NCI-H2196 (cell line): Measurements from ENCODE around the gene OTOS.

Experiments
- DNase-seq: peaks from one replicate; lab custom pipeline; 2025; ENCODE audit not compliant: unreplicated experiment; lab: John Stamatoyannopoulos, UW

OTOS gene

DNA sequence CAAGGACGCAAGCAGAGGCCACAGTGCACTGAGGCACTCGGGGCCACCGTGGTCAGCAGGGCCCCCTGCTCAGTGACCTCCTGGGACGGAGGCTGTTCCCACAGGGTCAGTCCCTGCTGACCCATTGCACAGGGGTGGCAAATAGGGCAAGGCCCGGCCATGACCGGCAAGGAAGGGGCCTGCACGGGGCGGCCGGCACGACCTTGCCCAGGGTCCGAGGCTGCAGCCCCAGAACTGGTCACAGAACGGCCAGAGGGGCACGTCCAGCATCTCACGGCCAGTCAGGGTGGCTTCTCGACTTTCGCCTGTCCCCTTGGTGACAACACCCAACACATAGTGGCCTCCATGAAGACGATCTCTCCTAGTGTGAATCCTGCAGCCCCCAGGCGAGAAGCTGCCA lies 27.6 kb upstream of the OTOS start:
- no peak for DNase-seq

DNA sequence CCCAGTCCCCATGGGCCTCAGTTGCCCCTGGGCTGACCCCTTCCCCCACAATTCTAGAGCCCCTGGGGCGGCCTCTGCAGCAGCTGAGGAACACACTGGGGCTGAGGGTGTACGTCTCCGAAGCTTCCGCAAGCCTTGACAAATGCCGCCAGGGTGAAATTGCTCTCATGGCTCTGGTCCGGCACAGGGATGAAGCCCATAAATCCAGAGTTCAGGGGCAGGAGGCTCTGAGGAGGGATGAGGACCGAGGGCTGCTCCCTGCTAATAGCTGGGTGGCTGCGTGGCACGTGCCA lies 27.1 kb upstream of the OTOS start:
- DNase-seq: no peak

DNA sequence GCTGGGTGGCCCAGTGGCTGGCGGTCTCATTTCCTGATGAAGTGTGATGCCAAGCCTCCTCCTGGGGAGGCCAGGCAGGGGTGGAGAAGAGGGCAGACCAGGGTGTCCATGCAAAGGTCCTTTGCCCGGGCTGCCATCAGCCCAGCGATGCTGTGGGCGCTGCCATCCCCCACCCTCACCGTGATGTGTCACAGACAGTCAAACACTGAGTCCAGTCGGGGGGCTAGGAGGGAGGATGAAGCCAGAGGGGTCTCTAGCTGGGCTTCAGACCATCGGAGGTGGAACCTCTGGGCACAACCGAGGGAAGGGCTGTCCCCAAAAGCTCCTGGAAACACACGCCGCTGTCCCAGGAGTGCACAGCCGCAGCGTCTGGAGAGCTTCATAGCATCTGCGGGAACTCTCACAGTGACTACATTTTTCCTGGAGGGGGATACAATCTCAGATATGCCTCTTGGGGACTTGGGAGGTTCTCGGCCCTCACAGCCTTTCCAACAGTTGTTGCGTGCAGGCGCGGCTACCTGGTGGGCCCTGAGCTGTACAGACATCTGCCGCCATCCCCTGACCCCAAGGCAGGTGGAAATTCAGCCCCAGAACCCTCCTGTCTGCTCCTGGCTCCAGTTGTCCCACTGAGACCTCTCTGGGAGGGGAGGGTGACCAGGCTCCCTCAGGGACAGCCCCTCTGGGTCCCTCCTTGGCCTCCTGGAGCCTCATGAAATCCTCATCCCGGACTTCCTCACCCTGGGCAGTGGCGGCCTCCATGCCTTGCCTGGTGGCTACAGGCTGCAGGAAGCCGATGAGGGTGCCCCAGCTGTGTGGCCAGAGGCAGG lies 26.5 kb upstream of the OTOS start:
- no peak for DNase-seq

DNA sequence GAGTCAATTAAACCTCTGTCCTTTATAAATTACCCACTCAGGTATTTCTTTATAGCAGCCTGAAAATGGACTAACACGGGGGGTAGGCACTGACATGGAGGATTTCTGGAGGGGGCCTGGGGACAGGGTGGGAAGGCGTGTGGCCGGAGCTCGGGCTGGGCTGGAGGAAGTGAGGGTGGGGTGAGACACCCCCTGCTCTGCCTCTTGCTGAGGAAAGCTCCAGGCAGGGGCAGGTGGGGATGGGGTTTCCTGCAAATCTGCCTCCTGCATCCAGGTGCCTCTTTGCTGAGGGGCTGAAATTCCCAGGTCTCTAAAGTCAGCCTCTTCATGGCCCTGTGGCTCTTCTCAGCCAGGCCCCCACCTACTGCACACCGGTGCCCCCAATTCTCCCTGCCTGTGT lies 25.7 kb upstream of the OTOS start:
- DNase-seq: no peak

DNA sequence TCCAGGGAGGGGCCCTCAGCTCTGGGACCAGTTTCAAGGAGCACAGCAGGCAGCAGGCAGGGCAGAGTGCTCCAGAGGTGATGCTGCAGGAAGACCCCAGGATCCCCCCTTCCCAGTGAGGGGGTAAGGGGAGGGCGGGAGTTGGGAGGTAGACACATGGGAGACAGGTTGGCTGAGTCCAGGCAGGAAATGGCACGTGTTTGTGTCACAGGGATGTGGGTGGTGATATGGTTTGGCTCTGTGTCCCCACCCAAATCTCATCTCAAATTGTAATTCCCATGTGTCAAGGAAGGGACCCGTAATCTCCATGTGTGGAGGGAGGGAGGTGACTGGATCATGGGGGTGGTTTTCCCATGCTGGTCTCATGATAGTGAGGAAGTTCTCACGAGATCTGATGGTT lies 25.2 kb upstream of the OTOS start:
- no peak for DNase-seq

DNA sequence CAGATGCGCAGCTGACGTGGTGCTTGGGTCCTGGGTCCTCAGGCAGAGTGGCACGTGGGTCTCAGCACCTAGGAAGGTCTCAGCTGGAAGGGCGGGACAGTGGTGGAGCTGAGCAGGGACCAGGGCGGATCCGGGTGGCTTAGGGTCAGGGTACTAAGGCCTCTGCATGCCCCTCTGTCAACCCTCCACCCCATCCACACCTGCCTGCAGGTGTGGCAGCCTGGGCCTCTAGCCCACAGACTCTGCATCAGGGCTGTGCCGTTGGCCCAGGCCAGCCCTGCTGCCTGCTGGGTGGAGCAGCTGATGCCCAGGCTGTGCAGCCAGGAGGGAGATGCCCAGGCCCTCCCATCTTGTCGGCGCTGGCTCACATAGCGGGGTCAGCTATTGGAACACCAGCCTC lies 24.6 kb upstream of the OTOS start:
- DNase-seq: no peak

DNA sequence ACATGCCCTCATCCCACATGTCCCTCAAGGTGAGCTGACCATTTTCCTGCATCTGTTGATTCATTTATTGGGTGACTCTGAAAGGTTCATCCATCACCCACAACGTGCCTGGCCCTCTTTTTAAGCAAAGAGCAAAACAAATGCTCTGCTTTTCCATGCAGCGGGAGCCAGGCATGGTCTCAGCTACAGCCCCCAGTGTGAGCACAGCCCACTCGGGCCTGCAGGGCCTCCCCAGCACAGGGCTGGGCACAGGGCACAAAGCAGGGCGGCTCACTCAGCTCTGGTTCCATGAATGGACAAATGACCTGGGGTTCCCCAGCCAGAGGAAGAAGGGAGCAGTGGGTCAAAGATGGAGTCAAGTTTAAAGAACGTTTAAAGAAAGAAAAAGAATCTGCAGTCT lies 24.1 kb upstream of the OTOS start:
- DNase-seq: no peak

DNA sequence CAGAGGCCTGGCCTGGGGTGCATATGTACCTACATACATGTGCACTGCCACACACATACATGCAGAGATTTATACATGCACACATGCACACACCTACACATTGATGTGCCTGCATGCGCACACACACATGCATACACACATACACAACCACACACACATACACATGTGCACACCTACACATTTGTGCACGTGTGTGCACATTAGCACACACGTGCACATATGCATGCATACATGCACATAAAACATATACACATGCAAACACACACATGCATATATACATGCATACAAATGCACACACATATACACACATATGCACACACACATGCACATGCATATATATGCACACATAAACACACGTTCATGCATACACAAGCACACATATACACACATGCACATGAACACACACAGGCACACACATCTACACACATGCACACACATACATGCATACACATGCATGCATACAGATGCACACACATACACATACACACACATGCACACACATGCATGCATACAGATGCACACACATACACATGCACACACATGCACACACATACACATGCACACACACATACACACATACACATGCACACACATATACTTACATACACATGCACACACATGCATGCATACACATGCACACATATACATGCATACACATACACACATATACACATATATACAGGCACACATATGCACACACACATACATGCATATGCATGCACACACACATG lies 23.6 kb upstream of the OTOS start:
- no peak for DNase-seq

DNA sequence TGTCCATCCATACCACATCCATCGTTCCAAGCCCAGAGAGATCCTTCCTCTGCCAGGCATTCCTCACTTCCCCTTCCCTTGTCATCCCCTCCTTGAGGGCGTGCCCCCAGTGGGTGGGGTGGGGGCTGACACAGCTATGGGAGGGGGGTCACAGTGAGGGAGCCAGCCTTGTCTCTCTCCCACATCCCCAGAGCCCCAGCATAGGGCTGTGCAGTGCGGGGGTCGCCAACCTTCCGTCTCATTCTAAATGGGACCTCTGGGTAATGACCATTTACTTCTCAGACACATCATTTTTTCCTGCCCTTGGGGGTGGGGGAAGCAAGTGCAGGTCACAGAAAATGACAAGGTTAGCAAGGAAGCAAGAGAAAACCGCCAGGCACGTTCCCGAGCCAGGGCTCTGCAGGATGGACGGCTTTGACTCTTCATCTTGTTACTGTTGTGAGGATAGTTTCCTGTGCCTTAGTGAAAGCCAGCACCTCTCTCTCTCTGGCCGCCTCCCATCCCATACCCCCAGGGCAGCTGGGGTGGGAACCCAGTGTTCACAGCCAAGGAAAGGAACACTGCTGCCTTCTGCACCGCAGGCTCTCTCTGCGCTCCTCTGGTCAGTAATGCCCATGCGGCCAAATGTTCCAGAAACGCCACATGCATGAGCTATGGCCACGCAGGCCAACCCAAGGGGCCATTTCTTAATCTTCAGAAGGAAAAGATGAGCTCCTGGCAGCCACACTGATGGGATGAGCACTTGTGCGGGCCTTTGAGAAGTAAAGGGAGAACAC lies 22.7 kb upstream of the OTOS start:
- no peak for DNase-seq

DNA sequence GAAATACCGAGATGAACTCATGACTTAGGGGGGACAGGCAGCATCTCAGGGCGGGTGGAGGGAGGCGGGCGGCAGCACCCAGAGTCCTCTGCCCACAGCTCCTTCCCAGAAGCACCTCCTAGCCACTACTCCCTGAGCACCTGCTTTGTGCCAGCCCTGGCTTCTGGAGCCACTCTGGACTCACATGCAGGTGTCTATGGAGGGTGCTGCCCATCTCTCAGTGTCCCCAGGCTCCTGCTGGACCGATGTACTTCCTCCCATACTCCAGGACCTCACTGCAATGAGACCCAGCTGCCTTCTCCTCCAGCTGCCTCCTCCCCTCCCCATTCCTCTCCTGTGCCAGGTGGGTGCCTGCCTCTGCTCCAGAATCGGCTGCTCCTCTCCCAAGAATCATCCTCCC lies 22.1 kb upstream of the OTOS start:
- no peak for DNase-seq

DNA sequence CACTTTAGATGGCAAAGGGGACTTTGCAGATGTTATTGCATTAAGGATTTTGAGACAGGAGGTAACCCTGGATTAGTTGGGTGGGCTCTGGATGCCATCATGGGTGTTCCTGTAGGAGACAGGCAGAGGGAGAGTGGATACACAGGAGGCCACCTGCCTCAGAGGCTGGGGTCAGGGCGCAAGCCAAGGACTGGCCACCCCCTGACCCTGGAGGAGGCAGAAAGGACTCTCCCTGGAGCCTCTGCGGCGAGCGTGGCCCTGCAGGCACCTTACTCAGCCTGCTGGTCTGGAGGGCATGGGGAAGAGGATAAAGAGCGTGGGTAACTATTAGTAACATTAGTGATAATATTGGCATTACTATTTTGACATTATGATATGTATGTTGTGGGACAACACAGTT lies 21.6 kb upstream of the OTOS start:
- no peak for DNase-seq

DNA sequence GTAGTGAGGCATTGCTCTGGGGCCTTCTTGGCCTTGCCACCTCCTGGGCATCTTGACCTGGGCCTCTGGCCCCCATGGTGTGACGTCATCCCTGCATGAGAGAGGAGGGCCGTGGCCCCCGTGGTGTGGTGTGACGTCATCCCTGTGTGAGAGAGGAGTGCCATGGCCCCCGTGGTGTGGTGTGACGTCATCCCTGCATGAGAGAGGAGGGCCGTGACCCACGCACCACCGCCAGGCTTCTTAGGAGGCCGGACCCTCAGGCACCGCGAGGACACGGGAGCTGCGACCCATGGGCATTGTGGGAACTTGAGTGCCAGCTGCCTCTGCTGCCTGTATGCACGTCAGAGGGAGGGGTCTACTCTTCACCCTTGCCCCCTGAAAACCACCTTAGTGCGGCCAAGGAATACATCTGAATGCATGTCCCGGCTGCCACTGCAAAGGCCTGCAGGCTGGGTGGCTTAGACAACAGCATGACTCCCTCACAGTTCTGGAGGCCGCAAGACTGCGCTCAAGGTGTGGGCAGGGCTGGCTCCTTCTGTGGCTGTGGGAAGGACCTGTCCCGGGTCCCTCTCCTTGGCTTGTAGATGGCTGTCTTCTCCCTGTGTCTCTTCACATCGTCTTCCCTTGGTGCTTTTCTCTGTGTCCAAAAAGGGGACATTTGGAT lies 20.8 kb upstream of the OTOS start:
- DNase-seq: no peak

DNA sequence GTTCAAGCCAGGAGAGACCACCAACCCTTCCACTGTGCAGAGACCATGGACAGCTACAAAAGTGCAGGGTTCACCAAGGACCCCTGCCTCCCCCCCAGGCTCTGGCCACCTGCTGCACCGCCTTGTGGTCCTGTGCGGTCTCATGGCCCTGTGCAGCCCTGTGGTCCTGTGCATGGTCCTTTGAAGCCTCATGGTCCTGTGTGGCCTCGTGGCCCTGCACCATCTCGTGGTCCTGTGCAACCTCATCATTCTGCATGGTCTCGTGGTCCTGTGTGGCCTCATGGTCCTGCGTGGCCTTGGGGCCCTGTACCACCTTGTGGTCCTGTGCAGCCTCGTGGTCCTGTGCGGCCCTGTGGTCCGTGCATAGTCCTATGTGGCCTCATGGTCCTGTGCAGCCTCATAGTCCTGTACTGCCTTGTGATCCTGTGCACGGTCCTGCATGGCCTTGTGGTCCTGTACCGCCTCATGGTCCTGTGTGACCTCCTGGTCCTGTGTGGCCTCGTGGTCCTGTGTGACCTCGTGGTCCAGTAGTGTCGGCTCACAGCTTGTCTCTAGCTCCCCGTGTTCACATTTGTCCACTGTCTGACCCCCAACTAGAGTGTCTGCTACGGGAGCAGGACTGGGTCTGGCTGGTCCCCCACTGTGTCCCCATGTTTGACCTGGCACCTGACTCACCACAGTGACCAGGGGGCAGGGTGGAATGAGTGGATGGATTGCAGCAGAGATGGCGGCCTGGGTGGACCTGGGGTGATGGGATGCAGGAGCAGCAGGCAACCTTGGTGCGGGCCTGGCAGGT lies 20.0 kb upstream of the OTOS start:
- DNase-seq: no peak

DNA sequence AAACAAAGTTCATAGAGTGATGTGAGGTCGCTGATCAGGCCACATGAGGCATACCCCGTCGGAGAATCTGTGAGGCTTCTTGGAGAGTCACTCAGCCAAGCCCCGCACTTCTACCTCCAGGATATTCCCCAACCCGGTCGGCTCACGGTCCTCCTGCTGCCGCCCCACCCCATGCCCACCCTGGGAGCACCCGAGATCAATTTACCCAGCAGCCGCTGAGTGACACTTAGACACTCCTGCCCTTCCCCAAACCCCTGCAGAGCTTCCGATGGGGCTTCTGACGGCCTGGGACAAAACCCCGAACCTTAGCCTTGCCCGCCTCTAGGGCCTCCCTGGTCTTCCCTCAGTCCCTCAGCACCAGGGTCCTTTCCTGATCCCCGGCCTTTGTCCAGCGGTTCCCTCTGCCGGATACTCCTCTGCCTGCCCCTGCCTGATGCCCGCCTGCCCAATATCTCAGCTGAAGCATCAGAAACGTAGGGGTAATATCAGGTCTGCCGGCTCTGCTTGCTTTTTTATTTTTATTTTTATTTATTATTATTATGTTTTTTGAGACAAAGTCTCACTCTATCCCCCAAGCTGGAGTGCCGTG lies 18.9 kb upstream of the OTOS start:
- no peak for DNase-seq

DNA sequence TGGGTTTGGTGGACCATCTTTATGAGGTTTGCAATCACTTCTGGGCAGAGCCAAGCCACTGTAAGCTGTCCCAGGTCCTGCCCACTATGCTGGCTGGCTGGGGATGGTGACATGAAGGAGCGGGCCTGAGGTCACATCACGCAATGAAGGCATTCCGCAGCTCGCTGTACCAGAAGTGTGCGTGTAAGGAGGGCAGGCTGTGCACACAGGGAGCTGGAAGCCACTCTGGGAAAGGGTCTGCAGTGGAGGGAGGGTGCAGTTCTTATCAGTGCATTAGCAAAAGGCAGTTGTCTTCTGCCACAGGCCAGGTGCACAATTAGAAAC lies 16.7 kb upstream of the OTOS start:
- no peak for DNase-seq

DNA sequence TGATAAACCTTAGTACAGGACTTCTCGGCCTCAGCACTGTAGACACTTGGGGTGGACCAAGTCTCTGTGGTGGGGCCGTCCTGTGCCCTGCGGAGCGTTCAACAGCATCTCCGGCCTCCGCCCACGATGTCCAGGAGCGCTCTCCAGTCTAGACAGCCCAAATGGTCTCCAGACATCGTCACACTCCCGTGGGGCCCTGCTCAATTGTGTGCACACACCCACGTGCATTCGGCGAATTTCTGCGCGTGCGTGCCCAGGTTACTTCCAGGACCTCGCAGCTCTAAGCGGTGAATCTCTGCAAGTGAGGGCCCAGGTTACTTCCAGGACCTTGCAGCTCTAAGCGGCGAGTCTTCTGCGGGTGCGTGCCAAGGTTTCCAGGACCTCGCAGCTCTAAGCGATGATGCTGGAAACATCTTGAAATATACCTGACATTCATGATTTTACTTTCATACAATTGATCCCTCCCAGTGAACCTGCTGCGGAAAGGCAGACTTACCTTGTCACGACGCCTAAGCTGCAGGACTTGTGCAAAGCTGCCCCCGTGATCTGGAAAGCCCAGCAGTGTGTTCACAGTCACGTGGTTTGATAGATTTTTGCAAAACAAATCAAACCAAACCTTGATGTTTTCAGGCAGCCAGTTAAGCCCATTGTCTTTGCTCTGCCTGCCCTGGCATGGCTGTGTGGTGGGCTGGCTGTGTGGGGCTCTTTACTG lies 16.1 kb upstream of the OTOS start:
- DNase-seq: no peak

DNA sequence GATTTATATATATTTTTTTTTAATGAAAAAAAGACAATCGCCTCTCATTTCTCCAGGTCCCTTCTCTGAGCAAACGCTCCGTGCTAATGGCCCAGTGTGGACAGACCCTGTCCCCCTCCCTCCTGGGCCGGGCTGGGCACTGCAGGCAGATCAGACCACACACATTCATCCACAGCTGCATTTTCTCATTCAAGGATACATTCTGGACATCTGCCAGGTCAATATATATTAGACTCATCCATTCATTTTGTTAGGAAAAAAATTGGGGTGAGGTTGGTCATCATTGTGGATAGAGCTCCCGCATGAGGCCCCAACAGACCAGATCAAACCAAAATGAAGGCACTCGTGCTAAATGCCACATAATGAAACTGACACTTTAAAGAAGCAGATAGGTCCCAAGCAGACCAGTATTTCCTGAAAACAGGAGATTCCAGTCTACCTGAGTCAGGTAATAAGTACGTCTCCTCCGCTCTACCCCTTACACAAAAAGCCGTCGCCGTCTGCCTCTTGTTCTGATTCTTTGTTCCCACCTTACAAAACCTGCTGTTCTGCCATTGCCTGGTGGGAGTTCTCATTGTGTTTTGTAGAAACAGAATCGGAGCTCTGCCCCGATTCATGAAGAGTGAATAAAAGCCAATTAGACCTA lies 15.4 kb upstream of the OTOS start:
- DNase-seq: no peak

DNA sequence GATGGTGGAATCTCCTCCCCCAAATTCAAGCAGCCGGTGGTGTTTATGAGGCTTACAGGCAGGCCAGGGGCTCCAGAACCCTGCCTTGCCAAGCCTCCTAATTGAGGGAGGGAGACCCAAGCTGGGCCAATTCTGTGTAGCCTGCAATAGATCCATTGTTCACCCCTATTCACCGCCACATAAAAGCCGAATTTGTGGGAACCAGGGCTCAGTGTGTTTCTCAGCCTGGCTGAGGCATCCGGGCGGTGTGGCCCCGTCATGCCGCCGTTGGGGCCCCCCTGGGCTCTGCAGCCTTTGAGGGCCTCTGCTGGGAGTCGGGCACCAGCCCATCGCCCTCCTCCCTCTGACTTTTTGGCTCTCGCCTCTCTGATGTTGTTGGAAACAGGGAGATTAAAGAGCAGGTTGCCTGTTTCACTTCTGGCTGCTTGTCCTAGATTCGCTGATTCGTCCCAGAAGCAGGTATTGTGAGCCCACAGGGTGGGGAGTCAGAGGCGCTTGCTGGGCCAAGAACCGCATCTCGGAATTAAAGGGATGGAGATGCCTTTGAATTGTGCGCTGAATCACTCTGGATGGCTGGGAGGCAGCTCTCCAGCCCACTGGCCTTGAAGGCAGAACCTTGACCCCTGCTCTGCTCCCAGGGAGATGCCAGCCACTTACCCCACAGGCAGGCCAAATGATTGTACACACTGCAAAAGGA lies 14.7 kb upstream of the OTOS start:
- DNase-seq: no peak

DNA sequence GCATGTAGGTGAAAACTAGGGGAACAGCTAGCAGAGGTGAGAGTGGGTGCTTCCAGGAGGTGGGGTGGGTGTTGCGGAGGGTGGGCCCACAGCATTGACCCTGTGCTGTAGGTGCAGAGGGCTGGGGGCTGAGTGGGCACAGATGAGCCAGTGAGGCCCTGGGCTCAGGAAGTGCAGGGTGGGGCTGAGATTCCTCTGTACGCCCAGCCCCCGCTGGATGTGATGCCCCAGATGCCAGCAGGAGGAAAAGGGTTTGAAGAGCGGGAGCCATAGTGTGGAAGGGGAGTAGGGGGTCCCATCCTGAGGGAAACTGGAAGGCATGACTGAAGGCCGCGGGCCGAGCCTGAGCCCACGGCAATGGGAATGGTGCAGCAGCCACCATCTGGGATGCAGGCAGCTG lies 14.1 kb upstream of the OTOS start:
- no peak for DNase-seq
